ENCODE results near the gene CCR4. TPM values are rescaled to one million over a fixed set of nuclear protein-coding genes. Genes with fewer than 3 reads are reported as not detected.

Gene CCR4
- total RNA-seq, 1 donor from 2014 or later, result 0.49 TPM

GRCh38 chr3:33000691-33001385, 49.4 kb downstream of the CCR4 start:
- Histone ChIP-seq H3K9me3 (no peaks in the 10 kb centered on the region), H3K27me3 (no peaks in the 10 kb centered on the region), H3K4me3 (no peak overlapping the region), H3K4me1 (no peaks in the 10 kb centered on the region), H3K36me3 (no peaks in the 10 kb centered on the region), H3K27ac (no peak overlapping the region)
- TF ChIP-seq POLR2A (IDR thresholded peaks at IDR 0.05) (no peak), CTCF (IDR thresholded peaks at IDR 0.05) (no peak), POLR2AphosphoS5 (IDR thresholded peaks at IDR 0.05; ENCODE audit: insufficient read depth in 1 of 2, low read depth in 1 of 2) (no peak)
- intact Hi-C loops (cut with DNase I), result no loop called here
- DNase-seq (ENCODE audit: extremely low spot score in 2 of 2), result no peak

- no peak for DNase-seq (ENCODE audit: extremely low spot score in 2 of 2)
- H3K4me1 ChIP-seq, result no peaks in the 10 kb centered on the region
Observed at GRCh38 chr3:33001889-33002288, 50.4 kb downstream of the CCR4 start.

GRCh38 chr3:33003308-33003707, 51.9 kb downstream of the CCR4 start:
- no peaks in the 10 kb centered on the region for H3K4me1 ChIP-seq
- no peaks in the 10 kb centered on the region for H3K27me3 ChIP-seq
- H3K9me3 ChIP-seq, result no peaks in the 10 kb centered on the region
- TF ChIP-seq CTCF (IDR thresholded peaks at IDR 0.05) (no peak), POLR2AphosphoS5 (IDR thresholded peaks at IDR 0.05; ENCODE audit: insufficient read depth in 1 of 2, low read depth in 1 of 2) (no peak), POLR2A (IDR thresholded peaks at IDR 0.05) (no peak)
- intact Hi-C loops (cut with DNase I), result no loop called here
- no peak overlapping the region for H3K27ac ChIP-seq
- no peaks in the 10 kb centered on the region for H3K36me3 ChIP-seq
- no peak for DNase-seq (ENCODE audit: extremely low spot score in 2 of 2)
- no peak overlapping the region for H3K4me3 ChIP-seq

More at GRCh38 chr3:33001889-33002288, 50.4 kb downstream of the CCR4 start:
- no peaks in the 10 kb centered on the region for H3K36me3 ChIP-seq
- H3K4me3 ChIP-seq, result no peak overlapping the region
- TF ChIP-seq POLR2AphosphoS5 (IDR thresholded peaks at IDR 0.05; ENCODE audit: insufficient read depth in 1 of 2, low read depth in 1 of 2), result no peak
- TF ChIP-seq POLR2A (IDR thresholded peaks at IDR 0.05), result no peak
- no peak for TF ChIP-seq CTCF (IDR thresholded peaks at IDR 0.05)
- H3K27ac ChIP-seq, result no peak overlapping the region
- H3K9me3 ChIP-seq, result no peaks in the 10 kb centered on the region
- no peaks in the 10 kb centered on the region for H3K27me3 ChIP-seq
- intact Hi-C loops (cut with DNase I), result no loop called here

GRCh38 chr3:33004205-33004604, 52.8 kb downstream of the CCR4 start:
- intact Hi-C loops (cut with DNase I), result no loop called here
- Histone ChIP-seq H3K9me3 (no peaks in the 10 kb centered on the region), H3K4me1 (no peaks in the 10 kb centered on the region), H3K4me3 (no peak overlapping the region), H3K27ac (no peak overlapping the region), H3K36me3 (no peaks in the 10 kb centered on the region), H3K27me3 (no peaks in the 10 kb centered on the region)
- DNase-seq (ENCODE audit: extremely low spot score in 2 of 2), result no peak
- TF ChIP-seq POLR2A (IDR thresholded peaks at IDR 0.05) (no peak), CTCF (IDR thresholded peaks at IDR 0.05) (no peak), POLR2AphosphoS5 (IDR thresholded peaks at IDR 0.05; ENCODE audit: insufficient read depth in 1 of 2, low read depth in 1 of 2) (no peak)

GRCh38 chr3:33004961-33005360, 53.5 kb downstream of the CCR4 start:
- Histone ChIP-seq H3K4me3 (no peak overlapping the region), H3K9me3 (no peaks in the 10 kb centered on the region), H3K27me3 (no peaks in the 10 kb centered on the region), H3K27ac (no peak overlapping the region), H3K4me1 (no peaks in the 10 kb centered on the region), H3K36me3 (peaks cover 0 to 3% of the 10 kb centered on the region in 2 donors)
- intact Hi-C loops (cut with DNase I), result no loop called here
- DNase-seq (ENCODE audit: extremely low spot score in 2 of 2), result no peak
- TF ChIP-seq POLR2A (IDR thresholded peaks at IDR 0.05) (no peak), CTCF (IDR thresholded peaks at IDR 0.05) (no peak), POLR2AphosphoS5 (IDR thresholded peaks at IDR 0.05; ENCODE audit: insufficient read depth in 1 of 2, low read depth in 1 of 2) (no peak)
